A673 (cell line): ENCODE results near the gene CARMIL1.
"Not testable (repeated sequence)": the region's sequence is repeated elsewhere in the genome, so short reads cannot be mapped to it uniquely, and the experiment has no call there.

Source experiments
- CTCF ChIP-seq: fragments of 300-800, 200-600 bp; sonication (generic); conservative IDR thresholded peaks from 2 replicates; pipeline ENCODE4 v1.5.1; 2017; ENCODE audit warnings: low read depth, mild to moderate bottlenecking, antibody characterized with exemption, low read length, moderate library complexity, mixed read lengths
- EZH2 ChIP-seq: fragments of 200-600 bp; sonication (generic); IDR thresholded peaks from 2 replicates; pipeline ENCODE4 v1.6.1; 2017; ENCODE audit warnings: borderline replicate concordance, low read depth, mild to moderate bottlenecking, mixed read lengths, antibody characterized with exemption, low read length; ENCODE audit not compliant: poor library complexity, severe bottlenecking

DNA sequence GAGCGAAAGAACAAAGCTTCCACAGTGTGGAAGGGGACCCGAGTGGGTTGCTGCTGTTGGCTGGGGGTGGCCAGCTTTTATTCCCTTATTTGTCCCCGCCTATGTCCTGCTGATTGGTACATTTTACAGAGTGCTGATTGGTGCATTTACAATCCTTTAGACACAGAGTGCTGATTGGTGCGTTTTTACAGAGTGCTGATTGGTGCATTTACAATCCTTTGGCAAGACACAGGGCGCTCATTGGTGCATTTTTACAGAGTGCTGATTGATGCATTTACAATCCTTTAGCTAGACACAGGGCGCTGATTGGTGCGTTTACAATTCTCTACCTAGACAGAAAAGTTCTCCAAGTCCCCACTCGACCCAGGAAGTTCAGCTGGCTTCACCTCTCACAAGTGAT lies 103.3 kb downstream of the CARMIL1 start:
- TF ChIP-seq CTCF, EZH2: not testable (repeated sequence)
